Embryonic facial prominence (tissue), 1 donor: ENCODE measurements around the gene MAL.
"Not testable (repeated sequence)": the region's sequence is repeated elsewhere in the genome, so short reads cannot be mapped to it uniquely, and the experiment has no call there.

Source experiments
- DNase-seq: peaks from one replicate; pipeline ENCODE4 v3.0.0-alpha.2; 2016; ENCODE audit errors: extremely low spot score

Gene MAL

GRCh38 chr2:95032868-95033603 is 7.5 kb downstream of the MAL start:
- no peak for DNase-seq

- DNase-seq, result no peak
Measured at GRCh38 chr2:95034221-95034620, 8.7 kb downstream of the MAL start.

GRCh38 chr2:95034818-95035217 is 9.3 kb downstream of the MAL start:
- DNase-seq, result no peak

DNA sequence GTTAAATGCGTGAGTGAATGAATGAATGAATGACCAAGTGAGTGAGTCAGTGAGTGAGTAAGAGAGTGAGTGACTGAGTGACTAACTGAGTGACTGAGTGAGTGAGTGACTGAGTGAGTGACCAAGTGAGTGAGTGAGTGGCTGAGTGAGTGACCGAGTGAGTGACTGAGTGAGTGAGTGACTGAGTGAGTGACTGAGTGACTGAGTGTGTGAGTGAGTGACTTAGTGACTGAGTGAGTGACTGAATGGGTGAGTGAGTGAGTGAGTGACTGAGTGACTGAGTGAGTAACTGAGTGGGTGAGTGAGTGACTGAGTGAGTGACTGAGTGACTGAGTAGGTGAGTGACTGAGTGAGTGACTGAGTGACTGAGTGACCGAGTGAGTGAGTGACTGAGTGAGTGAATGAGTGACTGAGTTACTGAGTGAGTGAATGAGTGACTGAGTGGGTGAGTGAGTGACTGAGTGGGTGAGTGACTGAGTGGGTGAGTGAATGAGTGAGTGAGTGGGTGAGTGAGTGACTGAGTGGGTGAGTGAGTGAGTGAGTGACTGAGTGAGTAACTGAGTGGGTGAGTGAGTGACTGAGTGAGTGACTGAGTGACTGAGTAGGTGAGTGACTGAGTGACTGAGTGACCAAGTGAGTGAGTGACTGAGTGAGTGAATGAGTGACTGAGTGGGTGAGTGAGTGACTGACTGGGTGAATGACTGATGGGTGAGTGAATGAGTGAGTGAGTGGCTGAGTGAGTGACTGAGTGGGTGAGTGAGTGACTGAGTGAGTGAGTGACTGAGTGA is 11.3 kb downstream of the MAL start:
- no peak for DNase-seq

GRCh38 chr2:95037384-95037839 is 11.9 kb downstream of the MAL start:
- no peak for DNase-seq

DNA sequence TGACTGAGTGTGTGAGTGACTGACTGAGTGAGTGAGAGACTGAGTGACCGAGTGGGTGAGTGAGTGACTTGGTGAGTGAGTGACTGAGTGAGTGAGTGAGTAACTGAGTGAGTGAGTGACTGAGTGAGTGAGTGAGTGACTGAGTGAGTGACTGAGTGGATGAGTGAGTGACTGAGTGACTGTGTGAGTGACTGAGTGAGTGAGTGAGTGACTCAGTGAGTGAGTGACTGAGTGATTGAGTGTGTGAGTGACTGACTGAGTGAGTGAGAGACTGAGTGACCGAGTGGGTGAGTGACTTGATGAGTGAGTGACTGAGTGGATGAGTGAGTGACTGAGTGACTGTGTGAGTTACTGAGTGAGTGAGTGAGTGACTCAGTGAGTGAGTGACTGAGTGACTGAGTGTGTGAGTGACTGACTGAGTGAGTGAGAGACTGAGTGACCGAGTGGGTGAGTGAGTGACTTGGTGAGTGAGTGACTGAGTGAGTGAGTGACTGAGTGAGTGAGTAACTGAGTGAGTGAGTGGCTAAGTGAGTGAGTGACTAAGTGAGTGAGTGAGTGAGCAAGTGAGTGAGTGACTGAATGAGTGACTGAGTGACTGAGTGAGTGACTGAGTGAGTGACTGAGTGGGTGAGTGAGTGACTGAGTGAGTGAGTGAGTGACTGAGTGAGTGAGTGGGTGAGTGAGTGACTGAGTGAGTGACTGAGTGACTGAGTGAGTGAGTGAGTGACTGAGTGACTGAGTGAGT is 12.5 kb downstream of the MAL start:
- not testable (repeated sequence) for DNase-seq

- no peak for DNase-seq
Measured at GRCh38 chr2:95038635-95039298, 13.3 kb downstream of the MAL start.

DNA sequence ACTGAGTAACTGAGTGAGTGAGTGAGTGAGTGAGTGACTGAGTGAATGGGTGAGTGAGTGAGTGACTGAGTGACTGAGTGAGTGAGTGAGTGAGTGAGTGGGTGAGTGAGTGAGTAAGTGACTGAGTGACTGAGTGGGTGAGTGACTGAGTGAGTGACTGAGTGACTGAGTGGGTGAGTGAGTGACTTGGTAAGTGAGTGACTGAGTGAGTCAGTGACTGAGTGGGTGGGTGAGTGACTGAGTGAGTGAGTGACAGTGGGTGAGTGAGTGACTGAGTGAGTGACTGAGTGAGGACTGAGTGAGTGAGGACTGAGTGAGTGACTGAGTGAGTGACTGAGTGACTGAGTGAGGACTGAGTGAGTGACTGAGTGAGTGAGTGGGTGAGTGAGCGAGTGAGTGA is 13.9 kb downstream of the MAL start:
- DNase-seq, result no peak

GRCh38 chr2:95039978-95040377 is 14.5 kb downstream of the MAL start:
- DNase-seq, result no peak

DNA sequence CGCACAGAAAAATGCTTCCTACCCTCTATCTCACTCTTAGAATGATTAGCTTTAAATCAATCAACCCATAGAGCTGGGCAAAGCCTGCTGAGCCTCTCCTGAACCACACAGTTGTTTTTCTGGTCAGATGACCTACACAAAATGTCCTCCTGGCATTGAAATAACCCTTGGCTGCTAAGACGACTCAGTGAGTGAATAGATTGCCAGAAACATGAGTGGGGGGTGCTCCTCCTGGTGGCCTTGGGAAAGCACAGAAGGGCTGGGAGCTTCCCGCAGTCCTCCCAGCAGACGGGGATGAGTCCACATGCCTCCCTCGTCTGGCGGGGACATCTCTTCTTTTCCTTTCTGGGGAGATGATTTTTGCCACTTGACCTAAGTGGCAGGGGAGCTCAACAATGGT is 14.9 kb downstream of the MAL start:
- no peak for DNase-seq

GRCh38 chr2:95041060-95041823 is 15.7 kb downstream of the MAL start:
- no peak for DNase-seq

DNA sequence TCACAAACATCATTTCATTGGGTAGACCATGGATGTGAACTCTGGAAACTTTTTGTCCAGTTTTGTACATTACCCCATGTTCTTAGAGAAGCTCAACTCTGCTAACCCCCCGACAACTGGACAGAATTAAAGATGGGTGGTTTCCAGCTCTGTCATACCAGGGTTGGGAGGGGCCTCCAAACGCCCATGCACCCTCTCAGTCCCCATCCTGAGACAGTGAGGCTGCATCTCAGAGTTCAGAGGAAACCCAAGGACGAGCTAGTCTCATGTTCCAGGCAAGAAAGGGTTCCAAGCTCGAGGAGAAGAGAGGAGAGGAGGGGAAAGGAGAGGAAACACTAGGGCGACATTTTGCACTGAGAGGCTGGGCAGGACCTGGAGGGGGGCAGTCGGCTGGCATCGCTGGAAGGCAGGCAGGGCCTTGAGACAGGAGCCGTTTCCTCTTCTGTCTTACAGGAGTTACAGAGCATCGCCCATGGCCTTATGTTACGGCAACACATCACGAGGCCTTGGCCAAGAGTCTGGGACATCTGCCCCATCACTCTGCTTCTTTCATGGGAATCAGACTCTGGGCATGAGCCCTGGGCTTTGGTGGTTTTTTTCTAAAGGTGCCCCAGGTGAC is 16.4 kb downstream of the MAL start:
- DNase-seq, result no peak

DNA sequence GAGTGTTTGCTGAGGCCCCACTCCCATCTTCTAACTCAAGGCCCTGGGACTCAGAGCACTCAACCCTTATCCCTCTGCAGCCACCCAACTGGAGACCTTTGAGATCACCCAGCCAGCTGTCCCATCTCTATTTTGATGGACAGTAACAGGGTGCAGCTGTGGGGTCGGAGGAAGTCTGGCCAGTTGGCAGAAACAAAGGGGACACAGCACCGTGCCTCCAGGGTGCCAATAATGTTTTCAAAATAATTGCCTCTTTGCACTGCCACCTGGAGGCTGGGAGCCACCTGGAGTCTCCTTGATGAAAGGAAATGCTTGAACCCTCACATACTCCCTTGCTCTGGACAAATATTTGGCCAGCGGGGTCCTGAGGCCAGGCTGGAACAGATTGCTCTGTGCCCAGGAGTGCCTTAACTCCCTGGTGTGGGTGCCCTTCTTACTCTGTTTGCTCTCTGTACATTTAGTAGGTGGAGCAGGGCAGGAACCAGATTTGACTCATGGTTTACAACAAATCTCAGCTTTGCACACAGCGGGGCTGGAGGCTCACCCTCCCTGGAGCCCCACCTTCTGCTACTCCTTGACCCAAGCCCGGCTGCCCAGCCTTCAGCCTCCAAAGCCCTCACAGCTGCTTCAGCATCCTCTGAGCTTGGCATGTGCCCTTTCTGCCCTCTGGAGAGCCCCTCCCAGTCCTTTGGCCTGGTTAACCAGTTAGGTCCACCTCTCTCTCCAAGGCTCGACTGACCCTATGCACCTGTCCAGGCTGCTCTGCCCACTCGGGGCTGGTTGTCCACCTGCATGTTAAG is 17.2 kb downstream of the MAL start:
- no peak for DNase-seq

GRCh38 chr2:95043300-95044093 is 18.0 kb downstream of the MAL start:
- no peak for DNase-seq

- no peak for DNase-seq
Measured at GRCh38 chr2:95044601-95045000, 19.1 kb downstream of the MAL start.

GRCh38 chr2:95046371-95047112 is 21.0 kb downstream of the MAL start:
- DNase-seq, result no peak

DNA sequence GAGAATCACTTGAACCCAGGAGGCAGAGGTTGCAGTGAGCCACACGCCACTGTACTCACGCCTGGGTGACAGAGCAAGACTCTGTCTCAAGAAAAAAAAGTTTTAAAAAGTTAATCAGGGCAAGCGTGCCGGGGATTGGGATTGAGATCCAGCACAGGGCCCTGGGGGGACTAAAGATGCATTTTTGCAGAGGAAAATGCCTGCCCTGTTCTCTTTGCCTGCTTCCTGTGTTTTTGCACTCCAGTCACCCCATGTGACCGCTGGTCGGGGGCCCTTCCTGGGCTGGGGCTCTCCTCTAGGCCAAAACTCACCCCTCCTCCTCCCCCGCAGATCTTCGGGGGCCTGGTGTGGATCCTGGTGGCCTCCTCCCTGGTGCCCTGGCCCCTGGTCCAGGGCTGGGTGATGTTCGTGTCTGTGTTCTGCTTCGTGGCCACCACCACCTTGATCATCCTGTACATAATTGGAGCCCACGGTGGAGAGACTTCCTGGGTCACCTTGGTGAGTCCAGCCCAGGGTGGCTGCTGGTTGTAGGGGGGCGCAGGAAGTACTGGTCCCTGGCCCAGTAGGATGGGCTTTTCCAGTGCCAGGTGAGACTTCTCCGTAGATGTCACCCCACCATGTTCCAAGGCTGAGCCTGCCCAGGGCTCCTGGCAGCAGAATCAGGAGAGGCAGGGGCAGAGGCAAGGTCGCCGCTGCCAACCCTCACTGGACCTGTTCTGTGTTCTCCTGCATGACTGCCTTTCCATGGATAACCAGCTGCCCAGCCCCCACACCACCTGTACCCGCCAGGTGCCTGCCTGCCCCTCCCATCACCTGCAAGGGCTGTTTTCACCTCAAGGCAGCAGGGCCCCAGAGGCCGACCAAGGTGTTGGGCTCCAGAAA is 22.4 kb downstream of the MAL start:
- DNase-seq, result no peak
